Endodermal cell (in vitro differentiated cells): Measurements from ENCODE around the gene C2orf92. TPM values are rescaled to one million over a fixed set of nuclear protein-coding genes. Genes with fewer than 3 reads are reported as not detected.

Source experiments
- DNase-seq: peaks from one replicate; pipeline ENCODE4 v3.0.0-alpha.2; 2017
- H3K27ac ChIP-seq: 2 replicates; pipeline ENCODE4 v1.5.1; 2013; ENCODE audit warnings: mild to moderate bottlenecking, low read depth, low read length, moderate library complexity
- H3K27me3 ChIP-seq: 2 replicates; pipeline ENCODE4 v1.6.1; 2013; ENCODE audit warnings: mild to moderate bottlenecking, low read length, moderate library complexity; ENCODE audit not compliant: insufficient read depth, control insufficient read depth, poor library complexity, severe bottlenecking
- H3K36me3 ChIP-seq: 2 replicates; pipeline ENCODE4 v1.7.0; 2013; ENCODE audit warnings: mild to moderate bottlenecking, low read length, moderate library complexity; ENCODE audit not compliant: control insufficient read depth, insufficient read depth
- H3K4me1 ChIP-seq: one replicate; pipeline ENCODE4 v1.7.0; 2013; ENCODE audit warnings: low read length; ENCODE audit not compliant: control insufficient read depth, insufficient read depth
- H3K4me3 ChIP-seq: 2 replicates; pipeline ENCODE4 v1.5.1; 2013; ENCODE audit warnings: mild to moderate bottlenecking, low read length, moderate library complexity
- H3K9ac ChIP-seq: 2 replicates; pipeline ENCODE4 v1.6.1; 2013; ENCODE audit warnings: mild to moderate bottlenecking, low read length, moderate library complexity; ENCODE audit not compliant: poor library complexity, severe bottlenecking; ENCODE audit errors: extremely low read depth
- H3K9me3 ChIP-seq: 2 replicates; pipeline ENCODE4 v1.6.1; 2013; ENCODE audit warnings: mild to moderate bottlenecking, low read length, moderate library complexity; ENCODE audit not compliant: control insufficient read depth
- H3K27ac Mint-ChIP-seq: 2 replicates; pipeline ENCODE4 v1.8.0; 2020; ENCODE audit warnings: mixed read lengths
- H3K27me3 Mint-ChIP-seq: 2 replicates; pipeline ENCODE4 v1.8.0; 2021; ENCODE audit warnings: mild to moderate bottlenecking, mixed read lengths; ENCODE audit not compliant: insufficient read depth
- H3K36me3 Mint-ChIP-seq: 2 replicates; pipeline ENCODE4 v1.8.0; 2020; ENCODE audit warnings: low read depth, mixed read lengths
- H3K4me1 Mint-ChIP-seq: 2 replicates; pipeline ENCODE4 v1.8.0; 2020; ENCODE audit warnings: mixed read lengths
- H3K4me3 Mint-ChIP-seq: 2 replicates; pipeline ENCODE4 v1.8.0; 2020; ENCODE audit warnings: mild to moderate bottlenecking, moderate library complexity, mixed read lengths
- H3K9me3 Mint-ChIP-seq: 2 replicates; pipeline ENCODE4 v1.8.0; 2020; ENCODE audit warnings: mild to moderate bottlenecking, mixed read lengths
- CTCF ChIP-seq: fragments of 200-600 bp; sonication (generic); conservative IDR thresholded peaks from 2 replicates; pipeline ENCODE4 v1.5.0; 2021; ENCODE audit warnings: antibody characterized with exemption, mild to moderate bottlenecking
- WGBS, 2 experiments: methylation state at CpG; one replicate each; pipeline versions ENCODE4 v1.1.5 to v1.1.7; 2013; ENCODE audit warnings: missing lambda C conversion rate in 2 of 2, mixed read lengths in 1 of 2; ENCODE audit not compliant: insufficient coverage in 1 of 2, insufficient read length in 1 of 2; 5-methylcytosine and 5-hydroxymethylcytosine counted together
- total RNA-seq, 2 donors: library from RNA; stranded (reverse); fragmentation: NEBNext Ultra II Directional in 1 of 2; extraction: Animal tissue kit (Norgen Biotek cat#: 25700) in 1 of 2; gene quantifications; 2 replicates in 1 of 2; 3 replicates in 1 of 2; pipeline ENCODE4 v1.2.1, GENCODE V29; 2021

C2orf92 gene
- total RNA-seq, 2 donors from 2014 or later, result 12.5 to 17.4 TPM

DNA sequence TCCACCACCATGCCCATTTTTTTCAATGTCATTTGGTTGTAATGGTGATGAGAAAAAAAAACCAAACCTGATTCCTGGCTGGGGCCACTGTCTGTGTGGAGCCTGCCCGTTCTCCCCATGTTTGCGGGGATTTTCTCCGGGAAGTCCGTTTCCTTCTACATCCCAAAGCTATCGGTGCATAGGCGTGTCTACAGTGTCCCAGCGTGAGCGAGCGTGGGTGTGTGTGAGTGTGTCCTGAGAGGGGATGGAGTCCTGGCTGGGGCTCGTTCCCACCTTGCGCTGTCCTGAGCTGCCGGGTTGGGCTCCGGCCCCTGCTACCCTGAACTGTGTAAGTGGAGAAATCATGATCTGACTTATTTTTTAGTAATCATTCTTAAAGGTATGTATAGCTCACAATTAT lies 36.6 kb downstream of the C2orf92 start:
- H3K27ac ChIP-seq, result no peak overlapping the region
- H3K9me3 Mint-ChIP-seq, result peaks cover 2% of the 10 kb centered on the region

DNA sequence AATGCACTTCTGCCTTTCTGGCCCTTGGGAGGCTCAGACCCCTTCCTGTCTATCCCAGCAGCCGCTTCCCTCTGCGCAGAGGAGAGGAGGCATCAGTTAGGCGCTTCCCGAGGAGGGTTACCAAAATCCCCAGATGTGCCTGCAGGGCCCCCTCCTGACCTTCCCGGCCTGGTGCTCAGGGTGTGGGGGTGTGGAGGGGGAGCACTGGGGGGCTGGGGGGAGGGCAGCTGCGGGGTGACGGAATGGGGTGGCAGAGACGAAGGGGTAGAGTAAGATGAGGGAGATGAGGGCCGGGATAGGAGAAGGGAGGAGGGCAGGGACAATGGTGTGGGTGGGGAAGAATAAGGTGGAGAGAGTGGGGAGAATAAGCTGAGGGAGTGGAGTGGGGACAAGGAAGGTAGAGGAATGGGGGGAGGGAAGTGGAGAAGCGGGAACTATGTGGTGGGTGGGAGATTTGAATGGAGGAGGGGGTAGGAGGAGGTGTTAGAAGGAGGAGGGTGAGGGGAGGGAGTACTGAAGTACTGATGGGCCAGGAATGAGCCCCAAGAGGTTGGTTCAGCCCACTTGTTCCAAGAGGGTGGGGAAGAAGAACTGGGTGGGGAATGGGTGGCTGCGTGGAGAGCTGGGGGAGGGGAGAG lies 37.3 kb downstream of the C2orf92 start:
- TF ChIP-seq CTCF, result no peak
- Histone ChIP-seq H3K27me3 (no peaks in the 10 kb centered on the region), H3K9me3 (no peaks in the 10 kb centered on the region), H3K4me1 (peaks cover 12% of the 10 kb centered on the region), H3K27ac (no peak overlapping the region), H3K36me3 (no peaks in the 10 kb centered on the region), H3K4me3 (no peak overlapping the region), H3K9ac (no peak overlapping the region)
- Mint-ChIP-seq H3K36me3 (peaks cover 2% of the 10 kb centered on the region), H3K27me3 (no peaks in the 10 kb centered on the region), H3K9me3 (peaks cover 2% of the 10 kb centered on the region), H3K4me1 (peaks cover 20% of the 10 kb centered on the region), H3K27ac (no peak overlapping the region), H3K4me3 (no peak overlapping the region)
- 86 to 89% methylated on average over 1 to 11 of the region's 11 CpGs for WGBS, 2 experiments
- peak; percentile 41 for DNase-seq

More for the DNA sequence above, 36.6 kb downstream of the C2orf92 start:
- peaks cover 2% of the 10 kb centered on the region for H3K36me3 Mint-ChIP-seq
- H3K27me3 ChIP-seq, result no peaks in the 10 kb centered on the region
- H3K4me3 Mint-ChIP-seq, result no peak overlapping the region
- no peak overlapping the region for H3K4me3 ChIP-seq
- DNase-seq, result no peak
- H3K4me1 Mint-ChIP-seq, result peaks cover 12% of the 10 kb centered on the region
- no peaks in the 10 kb centered on the region for H3K9me3 ChIP-seq
- no peak for TF ChIP-seq CTCF
- no peak overlapping the region for H3K9ac ChIP-seq
- peaks cover 6% of the 10 kb centered on the region for H3K4me1 ChIP-seq
- no peak overlapping the region for H3K27ac Mint-ChIP-seq
- no peaks in the 10 kb centered on the region for H3K27me3 Mint-ChIP-seq
- no peaks in the 10 kb centered on the region for H3K36me3 ChIP-seq
- whole genome bisulfite sequencing, 2 experiments, result 98% methylated on average over 7 to 13 of the region's 13 CpGs

DNA sequence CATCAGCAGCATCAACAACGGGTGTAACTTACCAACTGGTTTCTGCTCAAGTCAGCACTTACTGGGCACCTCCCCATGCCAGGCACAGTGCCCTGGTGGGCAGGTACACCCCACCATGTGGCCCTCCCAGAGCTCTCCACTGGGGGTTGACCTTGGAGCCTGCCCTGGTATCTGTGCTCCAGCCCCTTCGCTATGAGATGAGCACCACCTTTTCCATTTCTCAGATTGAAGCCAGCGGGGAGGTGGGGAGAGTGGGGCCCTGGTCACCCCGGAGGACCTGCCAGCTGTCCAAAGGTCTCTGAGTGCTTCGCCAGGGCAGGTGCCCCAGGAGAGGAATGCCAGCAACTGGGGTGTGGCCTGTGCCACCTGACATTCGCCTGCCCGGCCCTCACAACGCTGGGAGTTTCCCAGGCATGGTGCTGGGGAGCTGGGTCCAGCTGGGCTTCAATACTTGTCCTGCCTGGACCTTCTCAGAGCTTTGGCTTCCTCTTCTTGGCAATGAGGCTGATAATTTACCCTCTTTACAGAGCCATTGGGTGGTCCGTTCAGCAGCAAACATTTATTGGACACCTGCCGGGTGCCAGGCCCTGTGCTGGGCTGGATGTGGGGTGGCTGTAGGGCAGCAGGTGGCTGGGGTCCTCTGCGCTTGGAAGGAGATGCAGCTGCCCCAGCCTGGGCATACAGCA lies 38.0 kb downstream of the C2orf92 start:
- no peak overlapping the region for H3K4me3 ChIP-seq
- TF ChIP-seq CTCF, result no peak
- no peak overlapping the region for H3K27ac ChIP-seq
- no peak overlapping the region for H3K4me3 Mint-ChIP-seq
- no peaks in the 10 kb centered on the region for H3K9me3 ChIP-seq
- H3K27me3 Mint-ChIP-seq, result no peaks in the 10 kb centered on the region
- 91% methylated on average over 9 to 11 of the region's 11 CpGs for WGBS, 2 experiments
- H3K9ac ChIP-seq, result no peak overlapping the region
- no peaks in the 10 kb centered on the region for H3K36me3 ChIP-seq
- H3K27ac Mint-ChIP-seq, result no peak overlapping the region
- H3K36me3 Mint-ChIP-seq, result peaks cover 2% of the 10 kb centered on the region
- no peaks in the 10 kb centered on the region for H3K27me3 ChIP-seq
- peaks cover 26% of the 10 kb centered on the region for H3K4me1 Mint-ChIP-seq
- DNase-seq, result peak; percentile 36
- peaks cover 17% of the 10 kb centered on the region for H3K4me1 ChIP-seq
- H3K9me3 Mint-ChIP-seq, result peaks cover 2% of the 10 kb centered on the region
